H1 (cell line): ENCODE data around the gene MPRIP. TPM values are rescaled to one million over a fixed set of nuclear protein-coding genes. Genes with fewer than 3 reads are reported as not detected.

Experiments
- CTCF ChIA-PET: fragments of 300-600 bp; sonication (Branson Sonifier 250); formaldehyde crosslinking; loops from one replicate; lab custom pipeline; 2021; ENCODE audit not compliant: partially characterized antibody; lab: Charles Lee
- POLR2A ChIA-PET: fragments of 300-600 bp; sonication (Branson Sonifier 250); formaldehyde crosslinking; loops from one replicate; lab custom pipeline; 2021; ENCODE audit warnings: inconsistent platforms; ENCODE audit not compliant: partially characterized antibody; lab: Charles Lee
- DNase-seq, 2 experiments: peaks; one replicate each; pipeline versions ENCODE4 v3.0.0 to v3.0.0-alpha.2; 2010 to 2022; ENCODE audit warnings: low spot score in 2 of 2, low read depth in 1 of 2, mixed read lengths in 1 of 2
- FAIRE-seq: peaks from 2 replicates; lab custom pipeline; 2011; peaks lifted over from hg19 to GRCh38; lab: Jason Lieb, UNC
- H2AFZ ChIP-seq: 2 replicates; pipeline ENCODE4 v1.8.1; 2012; ENCODE audit warnings: low read length, inconsistent platforms
- H2AK5ac ChIP-seq: 2 replicates; pipeline ENCODE4 v1.6.1; 2013; ENCODE audit warnings: low read depth, low read length
- H2BK120ac ChIP-seq: replicated peaks from 2 replicates; pipeline ENCODE3; 2013; ENCODE audit warnings: low read depth, low read length, inconsistent platforms
- H2BK12ac ChIP-seq: 2 replicates; pipeline ENCODE4 v1.6.1; 2013; ENCODE audit warnings: low read depth, low read length
- H2BK15ac ChIP-seq: 2 replicates; pipeline ENCODE4 v1.6.1; 2013; ENCODE audit warnings: low read length
- H2BK20ac ChIP-seq: 2 replicates; pipeline ENCODE4 v1.6.1; 2013; ENCODE audit warnings: low read length
- H2BK5ac ChIP-seq: 2 replicates; pipeline ENCODE4 v1.6.1; 2013; ENCODE audit warnings: low read depth, low read length
- H3K14ac ChIP-seq: 2 replicates; pipeline ENCODE4 v1.6.1; 2013; ENCODE audit warnings: inconsistent platforms; ENCODE audit not compliant: insufficient read length
- H3K18ac ChIP-seq: 2 replicates; pipeline ENCODE4 v1.6.1; 2013; ENCODE audit warnings: low read length; ENCODE audit errors: extremely low read depth
- H3K23ac ChIP-seq: 2 replicates; pipeline ENCODE4 v1.6.1; 2013; ENCODE audit warnings: inconsistent platforms; ENCODE audit not compliant: insufficient read length
- H3K23me2 ChIP-seq: 2 replicates; pipeline ENCODE4 v1.6.1; 2013; ENCODE audit warnings: low read depth, low read length
- H3K27ac ChIP-seq: 2 replicates; pipeline ENCODE4 v1.6.1; 2011; ENCODE audit warnings: low read depth, low read length, inconsistent platforms
- H3K27me3 ChIP-seq, 4 experiments: replicated peaks in 1 of 4; 1 replicate in 1 of 4; 2 replicates in 3 of 4; pipeline versions ENCODE4 v1.6.1 to v1.8.1; 2011 to 2013; ENCODE audit warnings: low read length in 3 of 4, mild to moderate bottlenecking in 3 of 4, inconsistent platforms in 2 of 4, mixed read lengths in 2 of 4, moderate library complexity in 1 of 4; ENCODE audit not compliant: control insufficient read depth in 3 of 4, insufficient read depth in 3 of 4; ENCODE audit errors: extremely low read depth in 1 of 4
- H3K36me3 ChIP-seq, 4 experiments: 2 replicates each; pipeline versions ENCODE4 v1.6.1 to v1.8.1; 2011 to 2013; ENCODE audit warnings: mild to moderate bottlenecking in 4 of 4, low read length in 3 of 4, moderate library complexity in 2 of 4, control low read depth in 1 of 4, inconsistent platforms in 1 of 4; ENCODE audit not compliant: insufficient read depth in 4 of 4, control insufficient read depth in 2 of 4
- H3K4ac ChIP-seq: replicated peaks from 2 replicates; pipeline ENCODE3; 2013; ENCODE audit warnings: low read length, low read depth, mixed read lengths, inconsistent platforms; ENCODE audit not compliant: insufficient read length
- H3K4me1 ChIP-seq, 4 experiments: replicated peaks in 1 of 4; 1 replicate in 1 of 4; 2 replicates in 3 of 4; pipeline versions ENCODE4 v1.6.1 to v1.8.1; 2011 to 2013; ENCODE audit warnings: low read length in 3 of 4, inconsistent platforms in 2 of 4, mixed read lengths in 1 of 4; ENCODE audit not compliant: insufficient read depth in 4 of 4, control insufficient read depth in 3 of 4
- H3K4me2 ChIP-seq, 2 experiments: 2 replicates each; pipeline versions ENCODE4 v1.6.1 to v1.8.1; 2011 to 2013; ENCODE audit warnings: low read depth in 2 of 2, low read length in 2 of 2, control low read depth in 1 of 2, inconsistent platforms in 1 of 2, mild to moderate bottlenecking in 1 of 2; ENCODE audit not compliant: insufficient read depth in 1 of 2
- H3K4me3 ChIP-seq, 4 experiments: fragments of 200-600, 300-600 bp in 1 of 4; sonication (generic), shearing (Covaris generic), sonication (Bioruptor Twin) in 1 of 4; 2 replicates each; pipeline versions ENCODE4 v1.5.1 to v1.8.1; 2011 to 2016; ENCODE audit warnings: low read length in 4 of 4, low read depth in 3 of 4, control low read depth in 2 of 4, inconsistent platforms in 2 of 4, mild to moderate bottlenecking in 2 of 4, mixed read lengths in 1 of 4, moderate library complexity in 1 of 4; ENCODE audit not compliant: insufficient read depth in 2 of 4; ENCODE audit errors: extremely low read depth in 1 of 4
- H3K56ac ChIP-seq: replicated peaks from 2 replicates; pipeline ENCODE3; 2013; ENCODE audit warnings: low read depth, mild to moderate bottlenecking, mixed read lengths, low read length, inconsistent platforms; ENCODE audit not compliant: insufficient read length
- H3K79me1 ChIP-seq: 2 replicates; pipeline ENCODE4 v1.6.1; 2013; ENCODE audit warnings: low read depth, low read length, control low read depth
- H3K79me2 ChIP-seq, 2 experiments: 2 replicates each; pipeline versions ENCODE4 v1.6.1 to v1.8.1; 2012 to 2013; ENCODE audit warnings: low read length in 2 of 2, mild to moderate bottlenecking in 2 of 2, inconsistent platforms in 1 of 2; ENCODE audit not compliant: insufficient read depth in 2 of 2, control insufficient read depth in 1 of 2
- H3K9ac ChIP-seq, 4 experiments: replicated peaks in 1 of 4; 1 replicate in 1 of 4; 2 replicates in 3 of 4; pipeline versions ENCODE4 v1.6.1 to v1.8.1; 2011 to 2013; ENCODE audit warnings: low read depth in 3 of 4, low read length in 3 of 4, control low read depth in 2 of 4, mild to moderate bottlenecking in 2 of 4, moderate library complexity in 2 of 4, inconsistent platforms in 1 of 4; ENCODE audit errors: extremely low read depth in 1 of 4
- H3K9me3 ChIP-seq, 2 experiments: 2 replicates each; pipeline versions ENCODE4 v1.6.1 to v1.8.1; 2012 to 2013; ENCODE audit warnings: mild to moderate bottlenecking in 2 of 2, moderate library complexity in 2 of 2, control low read depth in 1 of 2, inconsistent platforms in 1 of 2, low read depth in 1 of 2, low read length in 1 of 2, mixed read lengths in 1 of 2; ENCODE audit not compliant: insufficient read depth in 2 of 2
- H4K20me1 ChIP-seq, 2 experiments: replicated peaks in 1 of 2; 2 replicates each; pipeline versions ENCODE3 to v1.8.1; 2011 to 2013; ENCODE audit warnings: inconsistent platforms in 2 of 2, low read length in 2 of 2, mild to moderate bottlenecking in 1 of 2; ENCODE audit not compliant: insufficient read depth in 2 of 2, control insufficient read depth in 1 of 2
- H4K5ac ChIP-seq: 2 replicates; pipeline ENCODE4 v1.6.1; 2013; ENCODE audit warnings: low read length, low read depth, mixed read lengths, inconsistent platforms; ENCODE audit not compliant: insufficient read length
- H4K8ac ChIP-seq: 2 replicates; pipeline ENCODE4 v1.8.0; 2013; ENCODE audit warnings: mild to moderate bottlenecking, moderate library complexity, low read length, inconsistent platforms; ENCODE audit not compliant: insufficient read depth; ENCODE audit errors: extremely low read depth
- H4K91ac ChIP-seq: replicated peaks from 2 replicates; pipeline ENCODE3; 2013; ENCODE audit warnings: low read length, mixed read lengths, inconsistent platforms; ENCODE audit not compliant: insufficient read length
- BACH1 ChIP-seq: IDR thresholded peaks from 2 replicates; pipeline ENCODE4 v1.6.1; 2012; ENCODE audit warnings: low read length, improper control_type of control experiment
- E2F6 ChIP-seq: IDR thresholded peaks from 2 replicates; pipeline ENCODE4 v1.6.1; 2012; ENCODE audit warnings: inconsistent platforms
- POLR2A ChIP-seq, 2 experiments: IDR thresholded peaks; 1 replicate in 1 of 2; 2 replicates in 1 of 2; pipeline ENCODE4 v1.6.1; 2011; ENCODE audit warnings: low read depth in 2 of 2, low read length in 2 of 2, mild to moderate bottlenecking in 2 of 2; ENCODE audit errors: control extremely low read depth in 1 of 2
- RAD21 ChIP-seq, 2 experiments: IDR thresholded peaks in 1 of 2; conservative IDR thresholded peaks in 1 of 2; 2 replicates each; pipeline ENCODE4 v1.6.1; 2011; ENCODE audit warnings: low read depth in 2 of 2, low read length in 2 of 2, improper control_type of control experiment in 1 of 2, inconsistent platforms in 1 of 2, mild to moderate bottlenecking in 1 of 2, moderate library complexity in 1 of 2
- RFX5 ChIP-seq: IDR thresholded peaks from 2 replicates; pipeline ENCODE4 v1.6.1; 2011; ENCODE audit warnings: low read depth, low read length, improper control_type of control experiment, borderline replicate concordance
- SRF ChIP-seq: IDR thresholded peaks from 2 replicates; pipeline ENCODE4 v1.6.1; 2011; ENCODE audit warnings: mild to moderate bottlenecking, low read depth, low read length, moderate library complexity
- TCF12 ChIP-seq: IDR thresholded peaks from 2 replicates; pipeline ENCODE4 v1.6.1; 2011; ENCODE audit warnings: low read depth, mild to moderate bottlenecking, low read length
- WGBS, 2 experiments: shearing (Covaris generic) in 1 of 2; methylation state at CpG; one replicate each; pipeline versions ENCODE4 v1.1.6 to v1.1.7; 2013 to 2015; ENCODE audit warnings: low lambda C conversion rate in 2 of 2, mixed read lengths in 2 of 2, inconsistent platforms in 1 of 2, low coverage in 1 of 2, missing lambda C conversion rate in 1 of 2; ENCODE audit not compliant: insufficient replicate concordance in 2 of 2, insufficient coverage in 1 of 2, insufficient read length in 1 of 2; ENCODE audit errors: extremely low coverage in 1 of 2, missing lambda C conversion rate in 1 of 2; 5-methylcytosine and 5-hydroxymethylcytosine counted together
- polyA plus RNA-seq, 7 experiments: library from polyadenylated mRNA; depleted of rRNA in 3 of 7; stranded (reverse) in 5 of 7; unstranded in 2 of 7; fragments of >200 nt in 5 of 7; fragments of 200-250 nt in 2 of 7; gene quantifications; 1 replicate in 5 of 7; 2 replicates in 1 of 7; 4 replicates in 1 of 7; pipeline versions ENCODE4 v1.2.1 to v1.2.3, GENCODE V29; 2011 to 2013; ENCODE audit warnings: missing spikeins in 2 of 7, mixed read lengths in 2 of 7
- total RNA-seq: library from RNA; stranded (reverse); fragmentation: NEBNext Ultra II Directional; extraction: Animal tissue kit (Norgen Biotek cat#: 25700); gene quantifications from 2 replicates; pipeline ENCODE4 v1.2.1, GENCODE V29; 2021

Gene MPRIP
- total and polyA plus RNA-seq, 2 of the 8 experiments (the other 6 are each of a cell fraction or from before 2014, with no cell fraction given), result 48.6 to 146 TPM

- Histone ChIP-seq H3K4me2 (no peak overlapping the region), H3K56ac (no peak overlapping the region), H3K79me2 (peaks cover 10 to 87% of the 10 kb centered on the region in 2 experiments), H3K9me3 (no peaks in the 10 kb centered on the region), H2BK12ac (no peak overlapping the region), H4K8ac (no peak overlapping the region), H4K91ac (no peak overlapping the region), H3K23ac (no peak overlapping the region), H4K20me1 (peaks cover 5 to 20% of the 10 kb centered on the region in 2 experiments), H4K5ac (no peak overlapping the region), H3K27me3 (no peaks in the 10 kb centered on the region), H2BK15ac (no peak overlapping the region), H2AFZ (no peak overlapping the region), H3K4ac (no peak overlapping the region), H3K9ac (no peak overlapping the region), H3K4me1 (peaks cover 0 to 6% (median 0%) of the 10 kb centered on the region in 4 experiments; a peak in 4 of 7 replicates), H3K18ac (no peak overlapping the region; the same call in 1 of the 2 replicates), H2AK5ac (no peak overlapping the region), H3K27ac (no peak overlapping the region), H3K4me3 (no peak overlapping the region), H3K23me2 (no peaks in the 10 kb centered on the region), H2BK5ac (no peak overlapping the region), H3K14ac (no peak overlapping the region), H3K79me1 (peaks cover 28% of the 10 kb centered on the region), H3K36me3 (no peaks in the 10 kb centered on the region), H2BK120ac (no peak overlapping the region), H2BK20ac (no peak overlapping the region)
- CTCF ChIA-PET, result interaction anchor here (0.6 to 1.3 kb wide), 5 partner anchors 19 to 91 kb away, joined by 3 to 7 read pairs (median 3); no protein-coding TSS in a partner anchor
- WGBS, 2 experiments, result 87% methylated on average over 15 of the region's 15 CpGs; no CpG with 5 or more reads in 1 of the 2 experiments
- no peak for FAIRE-seq
- POLR2A ChIA-PET, result no interaction called here
- no peak for DNase-seq
- TF ChIP-seq RAD21 (IDR thresholded peaks at IDR 0.05 in 1 of 2, conservative IDR thresholded peaks at IDR 0.05 in 1 of 2; ENCODE audit: low read depth in 2 of 2, low read length in 2 of 2), result no peak
- TF ChIP-seq RFX5, result no peak
- TF ChIP-seq POLR2A (IDR thresholded peaks at IDR 0.05; ENCODE audit: control extremely low read depth in 1 of 2, low read depth in 2 of 2, low read length in 2 of 2), result no peak
- no peak for TF ChIP-seq TCF12
- no peak for TF ChIP-seq SRF
- no peak for TF ChIP-seq E2F6
- no peak for TF ChIP-seq BACH1
These were observed 8.4 kb downstream of the MPRIP start for GRCh38 chr17:17050346-17051345.
